GM21390 (cell line): ENCODE measurements around the gene BRCA1.
"Not testable (repeated sequence)": the region's sequence is repeated elsewhere in the genome, so short reads cannot be mapped to it uniquely, and the experiment has no call there.

Experiments used
- ATAC-seq: cut with Tn5 transposase; IDR thresholded peaks from one replicate; pipeline ENCODE4 v1.9.1; 2021; ENCODE audit not compliant: unreplicated experiment

The BRCA1 gene

GRCh38 chr17:43070257-43070656 is 54.9 kb downstream of the BRCA1 start:
- no peak for ATAC-seq

- no peak for ATAC-seq
Observed at GRCh38 chr17:43069368-43069898, 55.7 kb downstream of the BRCA1 start.

GRCh38 chr17:43068570-43069367 is 56.4 kb downstream of the BRCA1 start:
- ATAC-seq, result no peak

- no peak for ATAC-seq
Observed at GRCh38 chr17:43062984-43063638, 62.1 kb downstream of the BRCA1 start.

- ATAC-seq, result no peak
Observed at GRCh38 chr17:43056051-43056450, 69.1 kb downstream of the BRCA1 start.

GRCh38 chr17:43053008-43053407 is 72.2 kb downstream of the BRCA1 start:
- not testable (repeated sequence) for ATAC-seq

GRCh38 chr17:43051969-43052368 is 73.2 kb downstream of the BRCA1 start:
- no peak for ATAC-seq

- ATAC-seq, result no peak
Observed at GRCh38 chr17:43044024-43044423, 81.1 kb downstream of the BRCA1 start.

GRCh38 chr17:43043307-43043706 is 81.9 kb downstream of the BRCA1 start:
- no peak for ATAC-seq

GRCh38 chr17:43042025-43042628 is 83.0 kb downstream of the BRCA1 start:
- ATAC-seq, result no peak

GRCh38 chr17:43040655-43041054 is 84.5 kb downstream of the BRCA1 start:
- no peak for ATAC-seq

- no peak for ATAC-seq
Observed at GRCh38 chr17:43039646-43040045, 85.5 kb downstream of the BRCA1 start.

- ATAC-seq, result no peak
Observed at GRCh38 chr17:43034894-43035293, 90.3 kb downstream of the BRCA1 start.

GRCh38 chr17:43033948-43034881 is 90.9 kb downstream of the BRCA1 start:
- ATAC-seq, result no peak

GRCh38 chr17:43031666-43032065 is 93.5 kb downstream of the BRCA1 start:
- ATAC-seq, result no peak

- ATAC-seq, result no peak
Observed at GRCh38 chr17:43030137-43030767, 94.9 kb downstream of the BRCA1 start.

GRCh38 chr17:43028221-43028861 is 96.8 kb downstream of the BRCA1 start:
- ATAC-seq, result no peak

- ATAC-seq, result no peak
Observed at GRCh38 chr17:43027091-43028032, 97.8 kb downstream of the BRCA1 start.

- no peak for ATAC-seq
Observed at GRCh38 chr17:43026595-43026994, 98.6 kb downstream of the BRCA1 start.
